Stimulated activated CD8-positive, alpha-beta memory T cell treated with anti-CD3 and anti-CD28 coated beads, Interleukin-2, amount 100 ng/mL, for 1 hour (primary cell): Measurements from ENCODE around the gene DNM3.

Experiments
- DNase-seq, 2 donors: peaks; one replicate each; pipeline ENCODE4 v3.0.0-alpha.2; 2020; ENCODE audit warnings: low read depth in 2 of 2

Gene DNM3

GRCh38 chr1:172326136-172326535, 484.8 kb downstream of the DNM3 start:
- no peak for DNase-seq

- no peak for DNase-seq
Measured at GRCh38 chr1:172328266-172328665, 487.0 kb downstream of the DNM3 start.

GRCh38 chr1:172332230-172332629, 490.9 kb downstream of the DNM3 start:
- no peak for DNase-seq

GRCh38 chr1:172335377-172335776, 494.1 kb downstream of the DNM3 start:
- DNase-seq, result no peak

- no peak for DNase-seq
Measured at GRCh38 chr1:172338295-172338735, 497.0 kb downstream of the DNM3 start.

- DNase-seq, result no peak
Measured at GRCh38 chr1:172339842-172340241, 498.5 kb downstream of the DNM3 start.

- no peak for DNase-seq
Measured at GRCh38 chr1:172340520-172340919, 499.2 kb downstream of the DNM3 start.

GRCh38 chr1:172341697-172342096, 500.4 kb downstream of the DNM3 start:
- DNase-seq, result no peak

- no peak for DNase-seq
Measured at GRCh38 chr1:172342584-172343239, 501.4 kb downstream of the DNM3 start.

- DNase-seq, result no peak
Measured at GRCh38 chr1:172343240-172344160, 502.2 kb downstream of the DNM3 start.

- no peak for DNase-seq
Measured at GRCh38 chr1:172344444-172344843, 503.1 kb downstream of the DNM3 start.

GRCh38 chr1:172345077-172345476, 503.8 kb downstream of the DNM3 start:
- DNase-seq, result no peak

GRCh38 chr1:172347416-172347815, 506.1 kb downstream of the DNM3 start:
- DNase-seq, result no peak

- no peak for DNase-seq
Measured at GRCh38 chr1:172350856-172351255, 509.6 kb downstream of the DNM3 start.

- DNase-seq, result no peak
Measured at GRCh38 chr1:172351346-172351745, 510.0 kb downstream of the DNM3 start.

GRCh38 chr1:172351754-172352161, 510.5 kb downstream of the DNM3 start:
- DNase-seq, result no peak

- DNase-seq, result no peak
Measured at GRCh38 chr1:172352435-172352834, 511.1 kb downstream of the DNM3 start.

GRCh38 chr1:172354291-172355274, 513.3 kb downstream of the DNM3 start:
- no peak for DNase-seq

- DNase-seq, result no peak
Measured at GRCh38 chr1:172356620-172357019, 515.3 kb downstream of the DNM3 start.

GRCh38 chr1:172357753-172358385, 516.6 kb downstream of the DNM3 start:
- no peak for DNase-seq

GRCh38 chr1:172359491-172359999, 518.2 kb downstream of the DNM3 start:
- no peak for DNase-seq
